Glutamatergic neuron (in vitro differentiated cells): ENCODE results near the gene DOCK6. TPM values are rescaled to one million over a fixed set of nuclear protein-coding genes. Genes with fewer than 3 reads are reported as not detected.
A peak's percentile ranks its signal among the peaks of the same experiment; 100 is the strongest.

ENCODE experiments used
- DNase-seq: peaks from one replicate; pipeline ENCODE4 v3.0.0; 2022
- H3K27ac Mint-ChIP-seq: one replicate; pipeline ENCODE4 v1.8.0; 2020; ENCODE audit warnings: mild to moderate bottlenecking, mixed read lengths, inconsistent platforms; ENCODE audit not compliant: unreplicated experiment
- H3K27me3 Mint-ChIP-seq: one replicate; pipeline ENCODE4 v1.8.0; 2020; ENCODE audit warnings: mild to moderate bottlenecking, moderate library complexity, mixed read lengths, inconsistent platforms; ENCODE audit not compliant: unreplicated experiment
- H3K36me3 Mint-ChIP-seq: one replicate; pipeline ENCODE4 v1.8.0; 2020; ENCODE audit warnings: mild to moderate bottlenecking, mixed read lengths, inconsistent platforms; ENCODE audit not compliant: unreplicated experiment
- H3K4me1 Mint-ChIP-seq: one replicate; pipeline ENCODE4 v1.8.0; 2020; ENCODE audit warnings: mild to moderate bottlenecking, low read depth, mixed read lengths, inconsistent platforms; ENCODE audit not compliant: unreplicated experiment
- H3K4me3 Mint-ChIP-seq: one replicate; pipeline ENCODE4 v1.8.0; 2020; ENCODE audit warnings: mild to moderate bottlenecking, mixed read lengths, inconsistent platforms; ENCODE audit not compliant: unreplicated experiment
- H3K9me3 Mint-ChIP-seq: one replicate; pipeline ENCODE4 v1.8.0; 2020; ENCODE audit warnings: mild to moderate bottlenecking, moderate library complexity, mixed read lengths, inconsistent platforms; ENCODE audit not compliant: unreplicated experiment
- CTCF ChIP-seq: fragments of 200-600 bp; sonication (generic); IDR thresholded peaks from one replicate; pipeline ENCODE4 v1.5.0; 2021; ENCODE audit not compliant: partially characterized antibody, unreplicated experiment
- long read RNA-seq: library from polyadenylated mRNA; unstranded; transcript quantifications from one replicate; pipeline ENCODE4 v2.0.0, GENCODE V29; 2020; ENCODE audit not compliant: unreplicated experiment
- total RNA-seq: library from RNA; stranded (reverse); fragmentation: NEBNext Ultra II Directional; extraction: Animal tissue kit (Norgen Biotek cat#: 25700); gene quantifications from one replicate; pipeline ENCODE4 v1.2.1, GENCODE V29; 2021; ENCODE audit not compliant: unreplicated experiment

DOCK6 gene
- 260 TPM for total RNA-seq
- long read RNA-seq, partial matches to known transcripts = 7 of 11 reads
- long read RNA-seq, other reads (novel, unspliced or antisense) = 4 of 11 reads

- Mint-ChIP-seq H3K9me3 (peaks cover 11% of the 10 kb centered on the region), H3K4me1 (peaks cover 2% of the 10 kb centered on the region), H3K27ac (peak within 1 kb of the TSS; percentile 94), H3K27me3 (peaks cover 11% of the 10 kb centered on the region), H3K4me3 (peak within 1 kb of the TSS; percentile 82), H3K36me3 (no peaks in the 10 kb centered on the region)
- TF ChIP-seq CTCF = peak; percentile 30
- peak; percentile 81 for DNase-seq
These were observed at the start of gene DOCK6 for GRCh38 chr19:11261971-11262839. Gene DOCK6, minus strand, starts transcription at chr19:11262524. Its CDS starts 84 bp downstream, at chr19:11262440.

- peaks cover 1% of the 10 kb centered on the region for H3K4me1 Mint-ChIP-seq
- peaks cover 2% of the 10 kb centered on the region for H3K9me3 Mint-ChIP-seq
- no peak overlapping the region for H3K4me3 Mint-ChIP-seq
- H3K36me3 Mint-ChIP-seq = no peaks in the 10 kb centered on the region
- DNase-seq = no peak
- no peak for TF ChIP-seq CTCF
- peaks cover 3% of the 10 kb centered on the region for H3K27me3 Mint-ChIP-seq
- no peak overlapping the region for H3K27ac Mint-ChIP-seq
These were observed 44.0 kb upstream of the DOCK6 start for GRCh38 chr19:11306337-11306736.

- TF ChIP-seq CTCF = no peak
- Mint-ChIP-seq H3K9me3 (peaks cover 4% of the 10 kb centered on the region), H3K4me1 (peaks cover 1% of the 10 kb centered on the region), H3K36me3 (peaks cover 6% of the 10 kb centered on the region), H3K4me3 (no peak overlapping the region), H3K27ac (peak overlapping the region; percentile 22), H3K27me3 (peaks cover 4% of the 10 kb centered on the region)
- DNase-seq = no peak
These were observed 42.6 kb upstream of the DOCK6 start for GRCh38 chr19:11304936-11305335.

- H3K9me3 Mint-ChIP-seq = peaks cover 4% of the 10 kb centered on the region
- H3K4me1 Mint-ChIP-seq = peaks cover 1% of the 10 kb centered on the region
- no peak overlapping the region for H3K27ac Mint-ChIP-seq
- peaks cover 5% of the 10 kb centered on the region for H3K27me3 Mint-ChIP-seq
- no peak overlapping the region for H3K4me3 Mint-ChIP-seq
- peaks cover 6% of the 10 kb centered on the region for H3K36me3 Mint-ChIP-seq
- no peak for DNase-seq
- TF ChIP-seq CTCF = no peak
These were observed 38.4 kb upstream of the DOCK6 start for GRCh38 chr19:11300811-11301120.

- no peak for TF ChIP-seq CTCF
- H3K27me3 Mint-ChIP-seq = peaks cover 6% of the 10 kb centered on the region
- no peak overlapping the region for H3K4me3 Mint-ChIP-seq
- no peak for DNase-seq
- H3K36me3 Mint-ChIP-seq = peaks cover 6% of the 10 kb centered on the region
- H3K9me3 Mint-ChIP-seq = peaks cover 4% of the 10 kb centered on the region
- H3K4me1 Mint-ChIP-seq = peaks cover 1% of the 10 kb centered on the region
- H3K27ac Mint-ChIP-seq = no peak overlapping the region
These were observed 37.9 kb upstream of the DOCK6 start for GRCh38 chr19:11299946-11300810.
